ENCODE results near the gene NTRK2. TPM values are rescaled to one million over a fixed set of nuclear protein-coding genes. Genes with fewer than 3 reads are reported as not detected.

The NTRK2 gene
- total and polyA plus RNA-seq, 10 of the 15 experiments (the other 5 are each of a cell fraction or from before 2014, with no cell fraction given): 0.42 to 4.6 (median 0.65) TPM

GRCh38 chr9:84874596-84874995 lies 205.1 kb downstream of the NTRK2 start:
- in situ Hi-C loops (cut with MboI) (no loop called here), intact Hi-C loops (cut with micrococcal nuclease; ENCODE audit: unreplicated experiment) (no loop called here)
- FAIRE-seq: no peak
- Histone ChIP-seq H3K27me3 (replicated peaks in 1 of 2; ENCODE audit: control insufficient read depth in 2 of 2, insufficient read depth in 2 of 2, low read length in 1 of 2) (no peaks in the 10 kb centered on the region), H3K79me2 (ENCODE audit: control insufficient read depth, insufficient read depth, low read length) (no peaks in the 10 kb centered on the region), H3K4me2 (ENCODE audit: control insufficient read depth, insufficient read depth) (no peak overlapping the region), H3K36me3 (ENCODE audit: control insufficient read depth in 2 of 2, insufficient read depth in 2 of 2, low read length in 1 of 2) (no peaks in the 10 kb centered on the region), H2AFZ (ENCODE audit: control insufficient read depth, low read depth, low read length) (peak overlapping the region; percentile 20), H3K27ac (ENCODE audit: control insufficient read depth, insufficient read depth) (no peak overlapping the region), H3K4me3 (no peak overlapping the region), H4K20me1 (ENCODE audit: control insufficient read depth, insufficient read depth) (no peaks in the 10 kb centered on the region), H3K4me1 (ENCODE audit: control insufficient read depth, insufficient read depth, low read length) (no peaks in the 10 kb centered on the region), H3K9ac (ENCODE audit: control insufficient read depth, insufficient read depth, low read length) (no peak overlapping the region), H3K9me3 (replicated peaks; ENCODE audit: control insufficient read depth, insufficient read depth, low read length) (no peaks in the 10 kb centered on the region)
- ChIA-PET CTCF (no interaction called here), POLR2A (no interaction called here), SMC1A (ENCODE audit: uncharacterized antibody, unreplicated experiment) (interaction anchor here (1.1 to 1.3 kb wide), 3 partner anchors 18 to 70 kb away, joined by 3 to 4 read pairs (median 3); no protein-coding TSS in a partner anchor), RAD21 (ENCODE audit: unreplicated experiment) (no interaction called here)
- DNase-seq (ENCODE audit: low read depth, low spot score): no peak
- no peak for TF ChIP-seq IRF3 (IDR thresholded peaks at IDR 0.05)
- 0 out of 2 replicates have a peak, but pooled peaks have one; percentile 9 for TF ChIP-seq SPI1 (IDR thresholded peaks at IDR 0.05; ENCODE audit: borderline replicate concordance, insufficient read depth, low read depth, low read length)
- BruUV-seq (replicated peaks): no TSS peak
- 6% methylated on average over 2 of the region's 2 CpGs for WGBS (ENCODE audit: insufficient coverage, insufficient replicate concordance, low lambda C conversion rate, missing lambda C conversion rate)
- ATAC-seq: peak; percentile 25

- intact Hi-C loops (cut with micrococcal nuclease; ENCODE audit: unreplicated experiment) (no loop called here), in situ Hi-C loops (cut with MboI) (no loop called here)
- Histone ChIP-seq H3K27me3 (replicated peaks in 1 of 2; ENCODE audit: control insufficient read depth in 2 of 2, insufficient read depth in 2 of 2, low read length in 1 of 2) (no peaks in the 10 kb centered on the region), H3K4me3 (no peak overlapping the region), H3K27ac (ENCODE audit: control insufficient read depth, insufficient read depth) (no peak overlapping the region), H4K20me1 (ENCODE audit: control insufficient read depth, insufficient read depth) (no peaks in the 10 kb centered on the region), H3K4me2 (ENCODE audit: control insufficient read depth, insufficient read depth) (no peak overlapping the region), H3K4me1 (ENCODE audit: control insufficient read depth, insufficient read depth, low read length) (no peaks in the 10 kb centered on the region), H3K9ac (ENCODE audit: control insufficient read depth, insufficient read depth, low read length) (no peak overlapping the region), H3K9me3 (replicated peaks; ENCODE audit: control insufficient read depth, insufficient read depth, low read length) (no peaks in the 10 kb centered on the region), H2AFZ (ENCODE audit: control insufficient read depth, low read depth, low read length) (no peak overlapping the region), H3K79me2 (ENCODE audit: control insufficient read depth, insufficient read depth, low read length) (no peaks in the 10 kb centered on the region), H3K36me3 (ENCODE audit: control insufficient read depth in 2 of 2, insufficient read depth in 2 of 2, low read length in 1 of 2) (no peaks in the 10 kb centered on the region)
- FAIRE-seq (no peak), DNase-seq (ENCODE audit: low read depth, low spot score) (no peak), ATAC-seq (peak; percentile 25; the same call in 2 of the 3 replicates)
- SMC1A ChIA-PET (ENCODE audit: uncharacterized antibody, unreplicated experiment): interaction anchor here (1.1 to 1.3 kb wide), 3 partner anchors 18 to 70 kb away, joined by 3 to 4 read pairs (median 3); no protein-coding TSS in a partner anchor
- RAD21 ChIA-PET (ENCODE audit: unreplicated experiment): no interaction called here
- TF ChIP-seq RCOR1 (conservative IDR thresholded peaks at IDR 0.05; ENCODE audit: low read depth, low read length): no peak
- no peak for TF ChIP-seq CREM (IDR thresholded peaks at IDR 0.05; ENCODE audit: low read depth)
- no peak for TF ChIP-seq ZBTB40 (IDR thresholded peaks at IDR 0.05; ENCODE audit: borderline replicate concordance)
- TF ChIP-seq FOS (IDR thresholded peaks at IDR 0.05; ENCODE audit: borderline replicate concordance, extremely low read depth, insufficient read length): no peak
- CTCF ChIA-PET: no interaction called here
- no TSS peak for BruUV-seq (replicated peaks)
- POLR2A ChIA-PET: no interaction called here
- 15% methylated on average over 4 of the region's 4 CpGs for WGBS (ENCODE audit: insufficient coverage, insufficient replicate concordance, low lambda C conversion rate, missing lambda C conversion rate)
Observed at GRCh38 chr9:84875193-84875592, 205.7 kb downstream of the NTRK2 start.
